Kidney glomerular epithelial cell (primary cell): Measurements from ENCODE around the gene SEC61A1.

Experiments
- DNase-seq: peaks from one replicate; lab custom pipeline; 2025; lab: John Stamatoyannopoulos, UW

Gene SEC61A1

DNA sequence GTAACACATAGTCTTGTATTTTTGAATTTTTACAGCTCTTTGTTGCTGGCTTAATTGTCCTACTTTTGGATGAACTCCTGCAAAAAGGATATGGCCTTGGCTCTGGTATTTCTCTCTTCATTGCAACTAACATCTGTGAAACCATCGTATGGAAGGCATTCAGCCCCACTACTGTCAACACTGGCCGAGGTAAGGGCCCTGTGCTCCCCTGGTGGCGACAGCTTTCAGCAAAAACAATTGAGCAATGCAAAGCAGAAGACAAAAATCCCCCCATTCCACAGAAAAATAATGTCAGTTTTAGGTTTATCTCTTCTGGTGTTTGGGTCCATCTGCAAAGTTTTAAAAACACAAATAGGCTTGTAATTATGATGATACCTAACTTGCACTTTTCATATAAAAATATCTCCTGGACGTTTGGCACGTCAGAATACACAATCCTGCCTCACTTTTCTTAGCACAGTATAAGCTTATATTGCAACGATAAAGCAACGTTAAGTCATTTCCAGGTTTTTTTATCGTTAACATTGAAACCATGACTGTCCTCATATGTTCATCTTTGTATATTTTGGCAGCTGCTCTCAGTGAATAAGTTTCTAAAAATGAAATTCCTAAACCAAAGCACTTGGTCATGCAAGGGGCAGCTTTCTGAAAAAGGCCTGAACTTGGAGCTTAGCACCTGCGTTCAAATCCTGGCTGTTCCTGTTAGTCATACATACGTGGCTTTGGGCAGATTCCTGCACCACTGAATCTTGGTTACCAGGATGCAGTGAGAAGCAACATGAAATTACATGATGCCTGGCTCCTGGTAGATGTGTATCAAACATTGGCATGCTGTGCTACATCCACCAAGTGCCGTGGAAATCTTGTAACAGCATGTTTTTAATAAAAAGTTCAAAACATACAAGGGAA, 8.5 kb downstream of the SEC61A1 start:
- no peak for DNase-seq

DNA sequence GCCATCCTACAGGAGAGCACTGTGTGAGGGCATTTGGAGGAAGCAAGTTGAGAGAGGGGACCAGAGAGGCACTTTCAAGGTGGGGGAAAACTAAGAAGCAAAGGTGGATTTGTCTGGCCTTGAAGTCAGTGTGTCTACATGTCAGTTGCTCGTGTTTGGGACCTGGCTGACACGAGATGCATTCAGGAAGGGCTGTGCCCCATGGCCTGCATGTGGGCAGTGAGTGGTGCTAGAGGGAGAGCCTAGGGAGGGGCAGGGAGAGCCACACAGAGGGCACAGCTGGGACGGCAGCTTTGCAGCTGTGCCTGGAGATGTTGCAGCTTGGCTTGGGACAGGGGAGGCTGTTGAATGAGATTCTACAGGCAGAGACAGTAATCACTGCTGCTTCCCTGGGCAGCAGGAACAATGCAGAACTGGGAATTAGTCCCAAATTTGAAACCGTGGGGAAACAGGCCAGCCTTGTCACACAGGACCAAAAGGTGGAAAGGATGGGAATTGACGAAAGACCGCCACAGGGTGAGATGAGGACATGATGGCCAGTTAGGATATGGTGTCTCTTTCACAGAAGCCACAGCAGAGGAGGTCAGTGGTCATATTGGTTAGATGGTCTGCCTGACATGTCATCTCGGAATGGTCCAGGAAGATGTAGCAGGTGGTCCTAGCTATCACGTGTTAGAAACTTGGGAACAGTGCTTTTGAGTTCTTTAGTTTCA, 10.0 kb downstream of the SEC61A1 start:
- no peak for DNase-seq

DNA sequence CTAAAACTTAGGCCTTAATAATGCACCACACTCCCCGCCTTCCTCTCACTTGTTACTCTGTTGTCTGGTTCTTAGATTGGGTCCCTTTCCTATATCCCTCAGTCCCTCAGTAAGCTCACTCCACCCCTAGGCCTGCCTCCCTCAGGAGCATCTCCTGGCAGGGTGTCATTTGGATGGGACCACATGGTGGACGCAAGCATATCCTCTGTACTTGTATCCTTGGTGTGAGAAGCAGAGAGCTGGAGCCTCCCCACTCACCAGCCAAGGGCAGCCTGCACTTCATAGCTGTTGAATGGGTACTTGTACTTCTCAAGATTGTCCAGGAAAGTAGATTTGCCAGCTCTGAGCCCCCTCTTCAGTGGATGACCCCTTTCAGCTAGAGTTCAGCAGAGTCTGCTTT, 11.6 kb downstream of the SEC61A1 start:
- no peak for DNase-seq

DNA sequence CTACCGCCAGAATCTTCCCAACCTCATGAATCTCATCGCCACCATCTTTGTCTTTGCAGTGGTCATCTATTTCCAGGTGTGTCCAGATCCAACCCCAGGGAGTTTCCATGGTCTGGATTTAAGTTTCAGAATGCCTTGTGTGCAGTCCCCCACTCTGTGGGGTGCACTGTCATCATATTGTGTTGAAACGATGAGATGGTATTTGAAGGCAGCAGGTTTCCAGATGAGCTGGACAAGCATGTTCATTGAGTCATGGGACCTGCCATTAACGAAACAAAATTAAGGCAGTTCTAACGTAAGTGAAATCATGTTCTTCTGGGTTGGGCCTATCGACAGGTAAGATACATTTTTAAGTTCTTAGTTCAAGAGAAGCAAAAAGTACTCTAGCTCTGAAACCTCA, 12.7 kb downstream of the SEC61A1 start:
- no peak for DNase-seq

DNA sequence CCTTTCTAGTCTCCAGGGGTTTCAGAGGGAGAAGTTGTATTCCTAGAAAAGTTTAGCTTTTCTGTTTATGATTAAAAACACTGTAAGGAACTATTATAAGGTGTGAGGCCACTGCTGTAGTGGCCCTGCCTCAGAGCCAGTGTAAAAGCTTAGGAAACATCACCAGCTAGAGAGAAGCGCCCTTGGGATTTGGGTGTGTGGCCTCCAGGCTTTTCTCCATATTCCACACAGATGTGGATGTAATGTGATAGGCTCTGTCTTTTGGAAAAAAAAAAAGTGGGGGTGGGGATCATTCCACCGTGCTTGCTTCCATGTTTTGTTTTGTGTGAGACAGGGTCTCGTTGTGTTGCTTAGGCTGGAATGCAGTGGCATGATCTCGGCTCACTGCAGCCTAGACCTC, 13.9 kb downstream of the SEC61A1 start:
- no peak for DNase-seq

DNA sequence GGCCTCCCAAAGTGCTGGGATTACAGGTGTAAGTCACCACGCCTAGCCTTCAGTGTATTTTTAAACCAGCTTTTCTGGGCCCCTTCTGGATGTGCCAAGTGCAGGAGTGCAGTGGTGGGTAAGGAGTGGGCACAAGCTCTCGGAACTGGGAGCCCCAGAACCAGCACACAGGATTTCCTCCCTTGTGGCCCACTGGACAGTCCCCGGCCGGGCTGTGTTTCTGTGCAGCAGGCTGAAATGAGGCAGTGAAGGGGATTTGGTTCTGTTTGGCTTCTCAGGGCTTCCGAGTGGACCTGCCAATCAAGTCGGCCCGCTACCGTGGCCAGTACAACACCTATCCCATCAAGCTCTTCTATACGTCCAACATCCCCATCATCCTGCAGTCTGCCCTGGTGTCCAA, 14.4 kb downstream of the SEC61A1 start:
- no peak for DNase-seq

DNA sequence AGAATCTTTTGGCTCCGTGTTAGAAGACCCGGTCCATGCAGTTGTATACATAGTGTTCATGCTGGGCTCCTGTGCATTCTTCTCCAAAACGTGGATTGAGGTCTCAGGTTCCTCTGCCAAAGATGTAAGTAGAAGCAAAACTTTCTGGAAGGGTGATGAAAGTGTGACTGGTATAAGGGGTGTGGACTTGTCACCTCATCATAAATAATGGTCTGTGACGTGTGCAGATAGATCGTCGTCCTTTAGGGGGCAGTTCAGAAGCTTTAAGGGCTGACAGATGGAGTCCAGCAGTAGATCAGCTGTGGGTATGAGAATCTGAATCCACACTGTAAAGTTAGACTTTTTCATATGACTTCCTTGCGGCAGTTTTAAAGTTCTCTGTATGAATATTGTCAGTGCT, 15.3 kb downstream of the SEC61A1 start:
- DNase-seq: no peak

DNA sequence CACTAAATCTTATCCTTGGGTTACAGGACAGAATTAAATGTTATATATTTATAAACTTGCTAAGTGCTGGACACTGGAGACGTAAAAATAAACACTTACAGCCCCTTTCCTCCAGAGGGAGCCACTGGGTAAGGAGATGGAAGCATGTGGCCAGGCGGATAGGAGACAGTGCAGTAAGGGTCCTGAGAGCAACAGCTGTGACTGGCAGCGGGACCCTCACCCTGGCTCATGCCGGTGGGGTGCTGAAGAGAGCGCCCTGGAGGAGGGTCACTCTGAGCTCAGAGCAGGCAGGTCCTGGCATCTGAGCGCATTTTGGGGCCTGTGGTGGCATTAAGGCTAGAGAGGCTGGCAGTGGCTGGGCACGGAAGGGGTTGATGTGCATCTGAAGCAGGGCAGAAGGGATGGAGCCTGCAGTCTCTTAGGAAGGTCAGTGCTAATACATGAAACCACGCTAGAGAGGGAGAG, 16.0 kb downstream of the SEC61A1 start:
- peak; percentile 14 for DNase-seq

DNA sequence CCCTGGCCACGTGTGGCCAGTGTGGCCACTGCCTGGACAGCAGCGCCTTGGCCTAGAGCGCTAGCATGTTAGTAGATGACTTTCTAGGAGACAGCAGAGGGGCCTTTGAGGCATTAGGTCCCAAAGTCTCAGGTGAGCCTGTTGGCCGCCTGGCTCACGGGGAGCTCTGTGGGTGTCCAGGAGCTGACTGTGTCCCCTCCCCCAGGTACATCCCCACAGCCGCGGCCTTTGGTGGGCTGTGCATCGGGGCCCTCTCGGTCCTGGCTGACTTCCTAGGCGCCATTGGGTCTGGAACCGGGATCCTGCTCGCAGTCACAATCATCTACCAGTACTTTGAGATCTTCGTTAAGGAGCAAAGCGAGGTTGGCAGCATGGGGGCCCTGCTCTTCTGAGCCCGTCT, 17.0 kb downstream of the SEC61A1 start:
- no peak for DNase-seq

DNA sequence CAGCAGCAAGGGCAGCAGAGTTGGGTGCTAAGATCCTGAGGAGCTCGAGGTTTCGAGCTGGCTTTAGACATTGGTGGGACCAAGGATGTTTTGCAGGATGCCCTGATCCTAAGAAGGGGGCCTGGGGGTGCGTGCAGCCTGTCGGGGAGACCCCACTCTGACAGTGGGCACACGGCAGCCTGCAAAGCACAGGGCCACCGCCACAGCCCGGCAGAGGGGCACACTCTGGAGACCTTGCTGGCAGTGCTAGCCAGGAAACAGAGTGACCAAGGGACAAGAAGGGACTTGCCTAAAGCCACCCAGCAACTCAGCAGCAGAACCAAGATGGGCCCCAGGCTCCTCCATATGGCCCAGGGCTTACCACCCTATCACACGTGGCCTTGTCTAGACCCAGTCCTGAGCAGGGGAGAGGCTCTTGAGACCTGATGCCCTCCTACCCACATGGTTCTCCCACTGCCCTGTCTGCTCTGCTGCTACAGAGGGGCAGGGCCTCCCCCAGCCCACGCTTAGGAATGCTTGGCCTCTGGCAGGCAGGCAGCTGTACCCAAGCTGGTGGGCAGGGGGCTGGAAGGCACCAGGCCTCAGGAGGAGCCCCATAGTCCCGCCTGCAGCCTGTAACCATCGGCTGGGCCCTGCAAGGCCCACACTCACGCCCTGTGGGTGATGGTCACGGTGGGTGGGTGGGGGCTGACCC, 18.8 kb downstream of the SEC61A1 start:
- no peak for DNase-seq

DNA sequence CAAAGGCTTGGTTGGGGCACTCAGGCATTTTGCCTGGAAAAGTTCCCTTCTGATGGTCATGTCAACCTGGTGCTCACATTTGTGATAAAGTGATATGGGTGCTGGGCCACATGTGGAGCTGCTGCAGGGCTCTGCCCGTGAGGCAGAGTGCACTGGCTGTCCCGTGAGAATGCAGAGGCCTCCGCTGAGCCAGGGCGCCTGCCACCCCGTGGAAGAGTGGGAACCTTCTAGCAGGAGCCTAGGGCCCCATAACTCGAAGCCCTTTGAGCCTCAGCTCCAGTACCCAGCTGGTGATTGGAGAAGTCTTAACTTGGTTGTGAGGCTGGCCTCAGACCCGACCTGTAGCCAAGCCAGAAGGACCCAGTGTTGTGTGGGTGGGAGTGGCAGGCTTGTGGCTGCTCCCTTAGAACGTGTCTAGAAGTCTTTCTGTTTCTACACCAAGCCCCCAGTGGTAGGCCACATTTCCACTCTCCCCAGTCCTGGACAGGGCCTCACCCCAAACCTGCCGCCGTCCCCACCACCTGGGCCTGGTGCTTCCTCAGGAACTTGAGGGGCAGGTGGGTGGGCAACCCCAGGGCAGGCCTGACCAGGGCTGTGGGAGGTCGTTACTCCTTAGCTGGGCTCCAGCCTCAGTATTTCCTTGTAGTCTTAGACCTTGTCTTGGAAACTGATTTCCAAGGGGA, 19.7 kb downstream of the SEC61A1 start:
- no peak for DNase-seq

DNA sequence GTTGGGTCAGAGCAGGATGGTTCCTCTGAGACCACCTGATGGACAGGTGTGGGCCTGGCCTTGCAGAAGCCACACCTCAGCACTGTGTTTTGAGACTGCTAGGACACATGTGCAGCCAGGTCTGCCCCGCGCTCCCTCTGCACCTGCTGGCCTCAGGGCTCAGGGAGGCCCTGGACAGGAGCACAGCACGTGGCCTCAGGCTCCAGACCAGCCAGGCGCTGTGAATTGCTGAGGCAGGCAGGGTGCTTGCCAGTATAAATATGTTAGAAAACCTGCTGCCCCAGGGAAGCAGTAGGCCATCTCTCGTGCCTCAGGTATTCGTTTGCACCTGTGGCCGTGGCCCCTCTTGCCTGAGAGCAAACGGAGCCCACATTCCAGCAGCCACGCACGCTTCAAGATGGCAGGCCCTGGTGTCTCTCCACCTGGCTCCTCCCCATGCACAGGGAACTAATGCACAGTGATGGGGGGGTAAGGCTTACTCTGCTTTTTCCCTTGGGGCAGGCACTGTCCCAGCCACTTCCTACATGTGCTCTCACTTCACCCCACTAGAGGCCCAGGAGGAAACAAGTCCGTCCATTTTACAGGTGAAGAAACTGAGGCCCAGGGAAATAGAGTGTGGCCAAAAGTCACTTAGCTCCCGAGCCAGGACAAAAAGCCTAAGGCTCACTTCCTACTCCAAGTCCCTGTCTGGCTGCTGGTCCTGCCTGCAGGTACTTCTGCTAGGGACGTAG, 20.4 kb downstream of the SEC61A1 start:
- DNase-seq: no peak

DNA sequence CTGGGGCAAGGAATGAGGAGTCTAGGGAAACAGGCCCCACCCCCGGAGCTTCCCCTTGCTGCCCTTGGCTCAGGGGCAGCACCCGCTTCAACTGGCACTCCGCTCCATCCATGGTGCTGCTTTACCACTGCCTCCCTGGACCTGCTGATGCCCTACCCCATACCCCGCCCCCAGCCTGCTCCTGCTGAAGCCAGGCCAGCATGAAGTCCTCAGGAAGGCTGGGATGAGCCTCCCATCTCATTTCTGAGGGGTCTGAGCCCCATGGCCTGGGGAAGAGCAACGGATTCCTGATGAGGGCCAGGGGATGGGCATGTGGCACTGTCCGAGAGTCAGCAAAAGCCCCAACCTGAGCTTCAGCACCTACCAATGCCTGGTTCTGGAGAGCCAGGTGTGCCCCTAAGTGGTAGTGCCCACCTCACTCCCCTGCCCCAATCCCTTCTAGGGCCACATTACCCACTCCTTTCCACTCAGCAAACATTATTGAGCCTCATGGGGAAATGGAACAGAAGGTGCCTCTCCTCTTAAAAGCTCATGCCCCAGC, 21.0 kb downstream of the SEC61A1 start:
- no peak for DNase-seq

DNA sequence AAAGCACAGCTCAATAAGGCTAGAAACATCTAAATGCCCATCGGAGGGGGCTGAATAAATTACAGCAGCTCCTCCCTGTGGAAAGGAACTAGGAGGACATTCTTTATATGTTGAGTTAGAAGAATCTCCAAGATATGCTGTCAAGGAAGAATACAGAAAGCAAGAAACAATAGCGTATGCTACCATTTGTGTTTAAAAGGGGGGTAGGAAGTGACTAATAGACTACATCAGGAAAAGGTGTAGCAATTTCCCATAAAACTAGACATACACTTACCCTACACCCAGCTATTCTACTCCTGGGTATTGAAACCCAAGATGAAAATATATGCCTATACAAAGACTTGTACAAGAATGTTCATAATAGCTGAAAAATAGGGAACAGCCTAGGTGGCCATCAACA, 21.6 kb downstream of the SEC61A1 start:
- no peak for DNase-seq

DNA sequence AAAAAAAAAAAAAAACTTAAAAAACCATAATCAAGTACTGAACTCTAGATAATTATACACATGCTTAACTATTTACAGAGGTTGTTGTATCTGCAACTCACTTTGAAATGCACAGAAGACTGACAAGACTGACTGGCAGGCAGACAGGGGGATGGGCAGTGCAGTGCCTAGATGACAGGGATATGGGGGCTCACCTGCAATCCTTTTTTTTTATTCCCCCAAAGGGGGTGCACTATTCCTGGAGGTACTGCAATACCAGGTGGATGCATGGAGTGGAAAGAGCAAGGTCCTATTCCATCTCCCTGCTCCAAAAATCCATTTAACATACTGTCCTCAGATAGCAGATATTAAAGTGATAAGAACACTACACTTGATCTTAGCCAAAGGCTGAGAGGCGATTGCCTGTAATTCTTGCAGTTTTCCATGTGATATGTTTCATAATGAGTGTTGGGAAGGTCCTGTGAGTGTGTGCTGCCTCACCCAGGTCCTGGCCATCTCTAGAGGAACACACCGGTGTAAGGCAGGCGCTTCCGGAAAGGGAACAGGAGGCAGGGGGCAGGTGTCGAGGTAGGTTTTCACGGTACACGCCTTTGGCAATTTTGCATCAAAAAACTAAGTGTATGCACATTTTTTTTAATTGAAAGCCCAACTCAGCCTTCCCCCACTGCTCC, 22.7 kb downstream of the SEC61A1 start:
- no peak for DNase-seq

DNA sequence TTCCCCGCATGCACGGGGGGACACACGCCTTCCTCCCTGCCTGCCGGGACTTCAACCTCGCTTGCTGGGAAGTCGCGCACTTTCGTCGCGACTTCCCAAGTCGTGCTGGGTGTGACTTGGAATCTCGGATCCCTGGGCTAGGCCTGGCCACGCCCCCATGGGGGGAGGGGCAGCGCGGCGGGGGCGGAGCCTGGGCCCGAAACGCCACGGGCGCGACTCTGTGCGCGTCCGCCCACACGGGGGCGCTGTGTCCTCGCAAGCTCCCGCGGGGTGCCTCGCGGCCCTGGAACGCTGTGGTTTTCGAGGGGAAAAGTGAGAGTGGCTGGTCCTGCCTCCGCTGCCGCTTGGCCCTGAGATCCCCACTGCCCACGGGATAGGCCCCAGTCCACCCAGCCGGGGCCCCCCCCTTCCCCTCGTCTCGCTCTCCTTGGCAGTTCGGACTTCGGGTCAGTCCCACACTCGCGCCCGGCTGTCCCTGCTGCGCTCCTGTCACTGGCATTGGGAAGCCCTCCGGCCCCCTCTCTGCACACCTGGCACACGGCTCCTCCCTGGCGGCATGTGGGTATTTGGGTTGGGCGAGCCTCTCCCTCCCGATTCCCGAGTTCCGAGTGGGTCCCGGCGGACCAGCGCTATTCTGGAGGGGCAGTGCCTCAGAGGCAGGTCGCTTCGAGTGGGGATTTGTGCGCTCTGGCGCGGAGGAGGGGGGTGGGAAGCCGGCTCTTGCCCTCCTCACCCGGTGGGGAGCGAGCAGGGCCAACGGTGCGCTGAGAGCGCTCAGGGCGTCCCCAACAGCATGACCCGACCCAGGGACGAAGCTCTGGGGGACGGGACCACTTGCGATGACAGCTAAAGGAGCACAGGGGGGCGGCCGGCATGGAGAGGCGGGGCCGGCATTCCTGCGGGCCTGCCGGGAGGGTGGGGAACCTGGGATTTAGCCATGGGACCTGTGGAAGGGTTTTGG, 23.6 kb downstream of the SEC61A1 start:
- DNase-seq: peak; percentile 57

DNA sequence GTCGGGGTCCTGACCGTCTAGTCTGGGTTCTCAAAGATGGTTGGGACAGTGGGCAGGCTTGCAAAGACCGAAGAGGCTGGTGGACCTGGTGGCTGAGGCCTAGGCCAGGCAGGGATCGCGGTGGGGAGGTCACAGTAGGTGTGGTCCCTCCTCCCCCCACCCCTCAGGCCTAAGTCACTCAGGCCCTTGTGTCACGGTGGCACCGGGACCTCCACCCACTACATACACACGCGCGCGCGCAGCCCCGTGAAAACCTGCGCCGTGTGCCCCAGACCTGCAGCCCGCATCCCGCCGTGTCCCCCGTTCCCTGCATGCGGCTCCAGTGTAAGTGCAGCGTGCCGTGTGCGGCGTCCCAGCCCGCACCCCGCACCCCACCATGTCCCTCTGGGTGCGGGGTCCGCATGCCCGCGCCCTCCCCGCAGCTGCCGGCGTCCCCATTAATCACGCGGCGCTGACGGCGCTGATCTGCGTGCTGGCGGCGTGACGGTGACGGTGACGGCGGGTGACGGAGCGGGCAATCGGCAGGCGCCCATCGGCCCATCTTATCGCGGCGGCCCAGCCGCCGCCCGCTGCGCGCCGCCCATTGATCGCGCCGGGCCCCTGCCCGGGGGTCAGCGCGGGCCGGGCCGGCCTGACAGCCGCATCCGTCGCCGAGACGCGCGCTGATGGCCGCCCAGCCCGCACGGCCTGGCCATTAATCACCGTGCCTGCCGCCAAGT, 24.4 kb downstream of the SEC61A1 start:
- no peak for DNase-seq

DNA sequence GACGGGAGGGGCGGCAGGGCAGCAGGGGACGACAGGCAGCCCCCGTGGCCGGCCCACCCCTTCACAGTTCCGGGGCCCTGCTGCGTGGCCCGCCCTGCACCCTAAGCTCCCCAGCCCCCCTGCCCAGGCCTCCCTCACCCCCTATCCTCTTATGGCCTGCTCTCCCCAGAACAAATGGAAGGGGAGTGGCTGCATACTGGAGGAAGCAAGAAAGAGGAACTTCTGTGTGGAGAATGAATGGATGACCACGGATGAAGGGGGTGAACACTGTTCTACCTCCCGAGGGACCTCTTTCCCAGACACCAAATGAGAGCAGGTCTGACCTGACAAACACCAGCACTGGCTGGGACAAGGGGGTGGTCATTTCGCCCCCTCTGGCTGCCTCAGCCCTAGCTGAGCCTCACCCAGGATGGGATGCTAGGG, 25.0 kb downstream of the SEC61A1 start:
- DNase-seq: no peak

DNA sequence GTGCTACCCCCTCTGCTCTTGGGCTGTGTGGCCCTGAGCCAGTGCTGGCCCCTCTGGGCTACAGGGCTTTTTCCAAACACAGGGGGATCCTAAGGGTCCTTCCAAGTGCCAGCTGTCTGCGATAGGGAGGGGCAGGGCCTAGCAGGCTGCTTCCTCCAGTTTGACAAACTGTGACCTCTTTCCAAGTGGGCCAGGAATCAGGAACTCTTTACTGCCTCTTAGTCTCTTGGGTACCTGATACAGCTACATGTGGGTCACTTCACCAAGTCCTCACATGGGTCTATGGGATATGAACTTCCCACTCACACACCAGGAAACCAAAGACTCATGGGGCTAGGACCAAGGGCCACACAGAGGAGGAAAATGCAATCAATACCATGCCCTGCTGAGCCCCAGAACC, 25.4 kb downstream of the SEC61A1 start:
- DNase-seq: no peak
